OCI-M2 (cell line): ENCODE data around the gene KCNQ1.

ENCODE experiments used
- DNase-seq: peaks from one replicate; lab custom pipeline; 2025; ENCODE audit not compliant: unreplicated experiment; lab: John Stamatoyannopoulos, UW

The KCNQ1 gene

DNA sequence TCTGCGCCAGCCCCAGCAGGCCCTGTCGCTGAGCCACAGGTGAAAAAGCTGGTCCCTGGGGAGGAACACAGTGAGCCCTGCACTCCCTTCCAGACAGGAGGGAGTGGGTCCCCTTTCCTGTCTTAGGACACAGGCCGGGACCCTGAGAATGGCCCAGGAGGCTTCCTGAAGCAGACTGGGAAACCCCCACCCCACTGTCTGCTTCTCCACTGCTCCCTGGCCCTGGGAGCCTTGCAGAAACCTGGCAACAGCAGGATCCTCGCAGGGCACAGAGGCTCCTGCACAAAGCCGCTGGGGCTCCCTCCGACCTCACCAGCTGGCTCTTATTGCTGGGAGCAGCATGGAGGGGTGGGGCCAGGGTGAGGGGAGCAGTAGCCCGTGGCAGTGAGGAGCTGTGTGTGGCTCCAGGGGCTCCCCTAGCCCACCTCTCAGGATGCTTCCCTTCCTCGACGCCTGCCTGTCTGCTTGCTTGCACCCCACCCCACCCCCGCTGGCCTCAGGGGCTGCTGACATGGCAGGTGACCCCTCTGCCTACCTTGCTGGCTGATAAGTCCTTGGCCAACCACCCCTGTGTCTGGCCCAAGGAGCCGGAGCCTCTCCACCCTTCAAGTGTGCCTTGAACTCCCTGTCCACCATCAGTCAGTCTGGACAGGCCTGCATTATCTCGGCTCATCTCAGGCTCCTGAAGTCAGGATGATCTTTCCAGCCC is 327.1 kb downstream of the KCNQ1 start:
- no peak for DNase-seq

DNA sequence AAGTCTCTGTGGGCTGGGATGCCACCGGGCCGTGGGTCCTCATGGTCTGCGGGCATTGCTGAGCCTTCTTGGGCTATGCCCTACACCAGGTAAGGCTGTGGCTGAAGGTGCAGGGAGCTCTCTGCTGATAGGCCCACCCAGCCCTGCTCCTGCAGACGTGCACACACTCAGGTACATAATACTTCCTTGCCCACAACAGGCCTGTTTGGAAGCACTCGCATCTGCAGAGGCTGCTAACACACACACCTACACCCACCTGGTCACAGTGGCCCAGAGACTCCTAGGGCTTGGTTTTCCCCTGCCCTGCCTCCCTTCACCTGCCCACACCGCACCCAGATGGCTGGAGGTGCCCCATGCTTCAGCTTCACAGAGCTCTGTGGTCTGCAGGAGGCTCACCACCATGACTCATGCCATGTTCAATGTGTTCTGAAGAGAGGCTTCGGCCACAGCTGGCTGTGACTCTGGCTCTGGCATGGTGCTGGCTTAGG is 327.8 kb downstream of the KCNQ1 start:
- no peak for DNase-seq

DNA sequence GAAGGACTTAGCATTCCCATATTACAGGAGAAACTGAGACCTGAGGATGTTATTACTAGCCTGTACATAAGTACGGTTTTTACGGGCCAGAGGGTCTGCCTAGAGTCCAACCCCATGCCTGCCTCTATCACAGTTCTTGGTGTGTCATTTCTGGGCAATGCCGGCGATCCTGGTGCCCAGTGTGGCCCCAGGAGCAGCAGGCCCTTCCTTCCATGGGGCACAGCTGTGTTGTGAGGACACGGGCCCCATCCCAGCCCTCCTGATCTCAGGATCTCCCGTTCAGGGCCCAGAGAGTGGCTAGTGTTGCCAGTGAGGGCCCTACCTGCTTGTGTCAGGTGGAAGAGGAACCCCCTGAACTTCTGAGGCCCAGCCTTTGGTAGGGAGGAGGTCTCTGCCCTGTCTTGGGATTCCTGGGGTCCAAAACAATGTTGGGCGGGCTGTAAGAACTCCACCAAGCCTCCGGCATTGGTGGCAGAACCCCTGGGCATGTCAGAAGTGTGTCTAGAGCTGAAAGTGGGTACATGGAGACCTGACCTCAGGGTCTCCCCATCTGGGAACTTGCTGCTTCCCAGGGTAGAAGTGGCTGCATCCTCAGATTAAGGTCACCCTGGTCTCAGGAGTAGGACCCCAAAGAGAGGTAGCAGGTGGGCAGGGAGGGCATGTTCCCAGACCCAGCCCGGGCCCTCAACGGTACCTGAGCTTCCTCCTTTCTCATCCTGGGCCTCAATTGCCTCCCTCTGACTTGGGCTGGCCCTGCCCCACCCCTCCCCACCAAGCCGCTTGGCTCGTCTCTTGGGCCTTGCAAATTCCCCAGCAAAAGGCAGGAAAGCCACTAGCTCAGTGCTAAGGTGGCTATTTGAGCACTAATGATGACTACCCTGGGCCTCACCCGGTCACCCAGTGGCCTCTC is 329.6 kb downstream of the KCNQ1 start:
- DNase-seq: no peak

DNA sequence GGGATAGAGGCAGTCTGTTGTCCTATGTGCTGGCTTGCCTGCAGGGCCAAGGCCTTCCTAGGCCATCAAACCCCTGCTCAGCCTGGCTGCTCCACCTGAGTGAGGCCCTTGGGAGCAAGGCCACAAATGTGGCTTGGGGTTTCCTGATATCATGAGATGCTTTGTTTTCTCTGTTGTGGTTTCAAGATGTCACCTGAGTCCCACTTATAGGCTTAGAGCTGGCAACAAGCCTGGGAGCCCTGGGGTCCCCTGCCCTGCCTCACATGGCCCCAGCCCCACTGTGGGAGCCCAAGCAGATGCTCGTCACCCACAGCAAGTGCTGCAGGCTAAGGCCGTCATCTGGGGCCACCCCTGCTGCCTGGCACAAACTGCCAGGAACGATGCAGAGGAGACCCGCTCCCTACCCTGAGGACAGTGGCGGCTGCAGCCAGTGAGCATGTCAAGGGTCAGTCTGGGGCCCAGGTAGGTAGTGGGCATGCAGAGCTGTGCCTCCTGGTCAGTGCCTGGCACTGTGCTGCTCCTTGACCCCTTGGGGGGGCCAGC is 330.3 kb downstream of the KCNQ1 start:
- DNase-seq: no peak

DNA sequence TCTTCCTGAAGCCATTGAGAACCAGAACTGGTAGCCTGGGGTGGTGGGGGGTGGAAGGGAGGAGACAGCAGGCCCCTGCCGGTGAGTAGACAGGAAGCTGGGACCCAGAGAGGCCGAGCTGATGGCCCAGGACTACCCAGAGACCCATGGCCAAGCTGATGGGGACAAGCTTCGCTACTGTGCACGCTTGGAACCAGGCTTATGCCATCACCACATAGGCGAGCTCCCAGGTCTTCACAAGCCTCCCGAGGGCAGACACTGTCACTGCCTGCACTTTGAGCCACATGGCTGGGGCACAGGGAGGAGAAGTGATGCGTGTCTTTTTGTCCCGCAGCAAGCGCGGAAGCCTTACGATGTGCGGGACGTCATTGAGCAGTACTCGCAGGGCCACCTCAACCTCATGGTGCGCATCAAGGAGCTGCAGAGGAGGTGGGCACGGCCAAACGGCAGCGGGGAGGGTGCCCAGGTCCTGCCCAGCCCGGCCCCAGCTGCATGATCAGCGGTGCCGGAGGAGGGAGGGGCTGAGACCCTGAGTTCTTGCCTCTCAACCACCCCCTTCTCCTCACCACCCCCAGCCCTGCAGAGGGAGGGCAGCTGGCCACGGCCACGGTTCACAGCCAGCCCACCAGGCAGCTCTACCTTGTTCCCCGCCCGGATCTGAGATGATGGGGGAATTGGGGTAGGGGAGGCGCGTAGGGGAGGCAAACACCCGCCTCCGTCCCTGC is 331.0 kb downstream of the KCNQ1 start:
- DNase-seq: no peak

DNA sequence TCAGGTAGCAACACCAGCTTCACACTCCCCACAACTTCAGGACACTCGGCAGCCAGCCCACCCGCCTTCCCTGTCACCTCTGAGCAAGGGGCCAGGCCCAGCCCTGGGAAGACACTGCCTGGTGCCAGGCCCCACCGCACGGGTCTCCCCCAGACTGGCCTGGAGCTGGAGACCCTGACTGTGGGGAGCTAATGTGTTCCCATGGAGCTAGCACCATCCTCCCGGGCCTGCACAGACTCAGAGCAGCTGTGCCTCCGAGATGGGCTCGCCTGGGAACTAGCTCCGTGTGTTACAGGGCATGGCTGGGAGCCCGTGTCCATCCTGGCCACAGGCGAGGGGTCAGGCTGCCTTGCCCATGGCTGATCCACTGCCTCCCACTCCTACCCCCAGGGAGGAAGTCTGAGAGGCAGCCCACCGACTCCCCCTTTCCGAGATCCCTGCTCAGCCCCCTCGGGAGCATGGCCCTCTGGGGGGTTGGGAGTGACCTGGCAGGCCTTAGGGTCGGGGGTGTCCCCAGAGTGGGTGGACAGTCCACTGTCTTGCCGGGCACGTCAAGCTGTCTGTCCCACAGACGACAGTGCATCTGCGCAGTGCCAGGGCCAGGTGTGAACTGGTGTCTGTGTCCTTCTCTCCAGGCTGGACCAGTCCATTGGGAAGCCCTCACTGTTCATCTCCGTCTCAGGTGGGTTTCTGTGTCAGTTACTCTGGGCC is 331.7 kb downstream of the KCNQ1 start:
- DNase-seq: no peak

DNA sequence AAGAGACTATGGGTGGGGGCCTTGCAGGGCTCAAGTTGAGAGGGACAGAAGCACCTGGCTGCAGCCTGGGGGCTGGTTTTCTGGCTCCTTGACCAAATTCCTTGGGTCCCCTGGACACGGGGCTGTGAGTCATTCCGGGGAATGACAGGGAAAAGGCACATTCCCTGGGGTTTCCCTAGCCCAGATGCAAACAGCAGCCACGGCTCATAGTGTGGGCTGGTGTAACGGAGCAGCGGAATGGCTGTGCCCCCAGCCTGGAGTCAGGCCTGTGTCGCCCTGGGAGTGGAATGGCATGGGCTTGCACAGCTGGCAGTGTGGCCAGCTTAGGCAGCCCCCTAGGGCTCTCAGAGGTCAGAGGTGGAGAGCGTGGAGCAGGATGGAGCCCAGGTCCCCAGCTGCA is 332.6 kb downstream of the KCNQ1 start:
- no peak for DNase-seq

DNA sequence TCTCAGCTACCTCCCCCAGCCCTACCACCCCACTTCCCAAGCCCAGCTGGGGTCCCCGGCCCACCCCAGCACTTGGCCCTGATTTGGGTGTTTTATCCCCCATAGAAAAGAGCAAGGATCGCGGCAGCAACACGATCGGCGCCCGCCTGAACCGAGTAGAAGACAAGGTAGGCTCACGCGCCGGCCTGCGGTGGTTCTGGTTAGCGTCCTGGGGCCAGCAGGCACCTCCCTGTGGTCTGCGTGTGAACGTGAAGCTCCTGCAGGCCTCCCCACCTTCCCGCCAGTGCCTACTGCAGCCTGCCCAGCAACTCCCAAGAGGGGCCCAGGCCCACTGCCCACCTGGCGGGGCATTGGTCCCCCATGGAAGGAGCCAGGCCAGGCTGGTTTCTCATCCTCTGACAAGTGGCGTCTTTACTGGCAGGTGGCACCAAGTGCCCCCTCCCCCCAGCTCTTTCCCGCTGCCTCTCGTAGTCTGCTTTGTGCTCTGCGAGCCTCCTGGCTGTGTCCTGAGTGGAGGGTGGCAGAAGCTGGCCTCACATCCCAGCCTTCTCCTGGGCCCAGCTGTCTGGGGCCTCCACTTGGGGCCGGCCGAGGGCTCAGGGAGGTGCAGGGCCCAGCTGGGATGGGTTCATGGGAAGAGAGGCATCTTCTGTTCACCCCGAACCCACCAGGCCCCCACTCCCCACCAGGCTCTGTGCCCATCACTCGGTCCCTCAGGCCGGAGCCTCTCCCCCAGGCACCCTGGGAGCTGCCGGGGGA is 333.2 kb downstream of the KCNQ1 start:
- no peak for DNase-seq

DNA sequence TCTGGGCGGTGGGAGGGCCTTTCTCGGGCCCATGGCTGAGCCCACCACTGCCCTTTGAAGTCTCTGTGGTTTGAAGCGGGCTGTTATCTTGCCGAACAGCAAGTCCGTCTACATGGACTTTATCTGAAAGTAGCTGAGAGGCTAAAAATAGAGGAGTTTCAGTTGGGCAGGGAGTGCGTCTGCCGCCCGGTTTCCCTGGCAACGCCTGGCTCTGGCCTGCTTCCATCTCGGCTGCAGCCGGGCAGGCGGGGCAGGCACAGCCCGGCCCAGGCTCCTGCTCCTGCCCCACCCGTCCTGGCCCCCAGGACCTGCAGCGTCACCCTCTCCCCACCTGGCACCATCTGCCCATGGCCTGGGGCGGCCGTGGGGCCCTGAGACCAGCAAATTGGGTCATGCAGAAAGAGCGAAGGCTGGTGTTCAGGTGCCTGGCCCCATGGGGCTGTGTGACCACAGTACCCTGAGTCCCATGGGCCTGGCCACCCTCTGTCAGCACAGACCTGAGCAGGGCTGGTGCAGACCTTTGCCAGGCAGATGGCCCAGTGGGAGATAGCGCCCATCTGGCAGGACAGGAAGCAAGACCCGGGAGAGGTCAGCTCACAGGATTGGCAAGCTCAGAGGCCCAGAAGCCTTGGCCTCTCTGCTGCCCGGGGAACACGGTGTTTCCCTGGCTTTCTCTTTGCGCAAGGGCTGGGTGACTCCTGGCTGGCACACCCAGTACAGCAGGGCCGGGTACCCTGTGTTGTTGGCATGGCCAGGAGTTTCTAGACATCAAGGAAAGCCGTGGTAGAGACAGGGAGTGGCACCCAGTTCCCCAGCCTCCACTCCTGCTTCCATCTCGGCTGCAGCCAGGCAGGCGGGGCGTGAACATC is 334.1 kb downstream of the KCNQ1 start:
- peak; percentile 67 for DNase-seq

DNA sequence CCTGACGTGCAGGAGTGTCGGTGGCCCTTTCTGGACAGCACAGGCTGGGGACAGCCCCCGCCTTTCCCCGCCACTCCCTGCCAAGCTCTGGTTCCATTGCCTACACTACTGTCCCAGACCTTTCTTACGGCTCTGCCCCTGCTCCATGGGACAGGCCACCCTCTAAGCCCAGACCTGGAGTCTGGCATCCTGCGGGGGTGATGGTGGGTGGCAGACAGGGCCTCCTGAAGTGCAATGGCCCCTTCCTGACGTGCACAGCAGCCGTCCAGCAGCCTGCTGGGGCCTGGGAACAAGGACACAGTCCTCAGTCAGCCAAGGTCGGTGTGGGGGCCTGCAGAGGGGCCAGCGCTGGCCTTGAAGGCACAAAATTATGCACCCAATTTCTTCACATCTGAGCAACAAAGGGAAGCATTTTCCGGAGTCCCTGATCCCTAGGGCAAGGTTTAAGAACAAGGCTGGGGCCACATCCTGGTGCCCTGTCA is 334.7 kb downstream of the KCNQ1 start:
- DNase-seq: no peak

DNA sequence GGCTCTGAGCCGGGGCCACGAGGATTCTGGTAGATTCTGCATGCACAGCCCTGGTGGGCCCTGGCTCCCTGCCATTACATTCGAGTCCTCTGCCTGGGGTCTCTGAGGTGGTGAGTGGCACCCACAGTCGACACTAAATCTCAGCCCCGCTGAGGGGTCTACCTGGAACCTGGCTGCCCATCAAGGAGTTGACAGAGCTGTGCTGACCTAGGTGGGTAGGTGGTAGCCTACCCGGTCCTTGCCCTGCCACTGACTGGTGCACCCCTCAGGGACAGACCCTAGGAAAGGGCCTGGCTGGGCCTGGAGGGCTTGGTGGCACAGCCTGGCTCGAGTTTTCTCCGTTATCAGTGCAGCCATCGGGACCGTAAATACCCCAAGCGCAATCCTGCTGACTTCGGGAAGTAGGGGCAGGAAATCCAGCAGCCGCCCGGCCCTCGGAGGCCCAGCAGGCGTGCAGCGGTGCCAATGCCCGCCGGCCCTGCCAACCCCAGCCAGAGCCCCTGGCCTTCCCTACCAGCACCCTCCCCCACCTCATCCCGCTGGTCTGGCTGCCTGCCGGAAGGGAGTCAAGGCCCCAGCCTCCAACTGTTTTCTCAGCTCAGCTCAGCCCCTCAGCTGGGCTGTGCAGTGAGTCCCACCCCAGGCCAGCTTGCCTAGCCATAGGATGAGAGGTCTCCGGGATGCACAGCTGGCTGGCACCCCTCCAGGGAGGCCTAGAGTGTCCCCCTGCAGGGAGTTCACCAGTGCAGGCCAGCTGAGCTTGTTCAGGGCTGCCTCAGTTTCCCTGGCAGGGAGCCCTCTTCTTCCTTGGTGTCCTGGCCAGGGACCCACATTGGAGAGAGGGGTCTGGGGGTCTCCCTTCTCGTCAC is 335.4 kb downstream of the KCNQ1 start:
- DNase-seq: no peak

DNA sequence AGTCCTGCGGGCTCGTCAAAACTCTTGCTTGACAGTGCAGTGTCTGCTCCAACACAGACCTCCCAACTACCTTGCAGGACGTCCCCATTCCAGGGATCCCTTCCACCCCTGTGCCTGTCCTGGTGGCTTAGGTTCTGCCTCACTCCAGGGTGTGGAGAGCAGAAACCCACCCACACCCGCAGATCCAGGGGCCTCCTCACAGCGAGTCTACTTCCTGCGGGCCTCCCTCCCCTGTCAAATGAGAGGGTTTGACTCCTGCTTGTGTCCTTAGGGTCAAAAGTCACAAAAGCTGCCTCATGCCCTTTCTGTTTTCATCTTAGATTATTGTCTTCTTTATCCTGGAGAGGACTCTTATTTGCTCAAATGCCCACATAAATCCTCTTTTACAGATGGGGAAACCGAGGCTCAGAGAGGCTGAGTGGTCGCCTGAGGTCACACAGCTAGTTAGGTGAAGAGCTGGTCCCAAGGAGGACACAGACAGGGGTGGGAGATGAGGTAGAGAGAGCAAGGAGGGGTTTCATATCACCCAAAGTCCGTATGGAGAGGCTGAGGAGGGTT is 336.1 kb downstream of the KCNQ1 start:
- DNase-seq: no peak

DNA sequence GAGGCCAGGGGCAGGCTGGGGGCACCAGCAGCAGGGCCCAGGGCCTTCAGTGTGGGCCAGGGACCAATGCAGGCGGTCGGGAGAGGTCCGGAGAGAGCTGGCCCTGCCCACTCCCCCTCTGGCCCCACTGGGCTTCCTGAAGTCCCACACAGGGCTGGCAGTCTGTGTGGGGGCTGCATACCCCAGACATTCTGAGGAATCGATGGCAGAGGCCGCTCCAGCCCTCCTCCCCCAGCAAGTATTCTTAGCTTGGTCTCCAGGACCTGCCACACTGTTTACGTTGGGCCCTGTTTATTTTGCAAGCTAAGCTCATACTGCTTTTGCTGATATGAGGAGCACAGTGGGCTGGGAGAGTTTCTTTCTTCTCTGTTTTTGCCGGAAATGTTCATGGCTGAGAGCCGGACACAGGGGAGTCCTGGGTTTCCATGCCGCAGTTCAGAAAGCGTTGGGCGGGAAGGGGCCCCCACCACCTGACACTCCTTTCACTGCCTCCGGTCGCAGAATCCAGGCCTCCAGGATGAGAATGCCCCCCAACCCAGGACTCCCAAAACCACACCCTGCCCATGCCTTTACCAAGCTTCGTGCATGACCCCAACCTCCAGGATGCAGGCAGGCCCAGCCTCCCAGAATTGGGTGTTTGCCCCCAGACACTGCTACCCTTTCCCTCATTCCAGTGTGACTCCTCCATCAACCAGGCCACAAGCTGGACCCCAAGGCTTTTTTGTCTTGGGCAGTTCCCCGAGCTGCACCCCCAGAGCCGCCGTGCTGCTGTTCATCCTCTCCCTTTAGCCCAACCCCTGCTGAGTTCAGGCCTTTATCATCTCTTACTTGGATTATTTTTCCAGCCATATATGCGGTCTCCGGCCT is 336.8 kb downstream of the KCNQ1 start:
- DNase-seq: no peak

DNA sequence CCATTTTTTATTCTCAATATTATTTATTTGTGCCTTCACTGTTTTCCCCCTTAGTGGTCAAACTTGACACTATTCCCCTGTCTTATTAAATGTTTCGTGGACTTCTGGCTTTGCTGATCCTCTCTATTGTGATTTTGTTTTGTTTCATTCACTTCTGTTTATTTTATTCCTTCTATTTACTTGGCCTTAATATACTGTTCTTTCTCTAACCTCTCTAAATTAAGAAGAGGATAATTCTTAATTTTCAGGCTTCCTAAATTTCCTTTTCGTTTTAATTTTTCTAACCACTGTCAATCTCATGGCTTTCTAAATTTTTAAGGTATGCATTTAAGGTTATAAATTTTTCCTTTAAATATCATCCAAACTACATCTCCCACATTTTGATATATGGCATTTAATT is 338.0 kb downstream of the KCNQ1 start:
- no peak for DNase-seq

DNA sequence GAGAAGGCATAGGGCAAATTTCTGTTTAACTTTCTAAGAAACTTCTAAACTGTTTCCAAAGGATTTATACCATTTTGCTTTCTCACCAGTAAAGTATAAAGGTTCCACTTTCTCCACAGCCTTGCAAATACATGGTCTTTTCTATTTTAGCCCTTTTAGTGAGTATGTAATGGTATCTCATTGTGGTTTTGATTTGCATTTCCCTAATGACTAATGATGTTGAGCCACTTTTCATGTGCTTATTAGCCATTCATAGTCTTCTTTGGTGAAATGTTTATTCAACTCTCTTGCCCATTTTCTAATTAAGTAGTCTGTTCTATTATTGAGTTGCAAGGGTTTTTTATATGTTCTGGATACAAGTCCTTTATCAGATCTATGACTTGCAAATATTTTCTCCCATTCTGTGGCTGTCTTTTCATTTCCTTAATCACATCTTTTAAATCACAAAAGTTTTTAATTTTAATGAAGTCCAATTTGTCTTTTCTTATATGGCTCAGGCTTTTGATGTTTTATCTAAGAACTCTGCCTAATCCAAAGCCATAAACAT is 338.8 kb downstream of the KCNQ1 start:
- DNase-seq: no peak

DNA sequence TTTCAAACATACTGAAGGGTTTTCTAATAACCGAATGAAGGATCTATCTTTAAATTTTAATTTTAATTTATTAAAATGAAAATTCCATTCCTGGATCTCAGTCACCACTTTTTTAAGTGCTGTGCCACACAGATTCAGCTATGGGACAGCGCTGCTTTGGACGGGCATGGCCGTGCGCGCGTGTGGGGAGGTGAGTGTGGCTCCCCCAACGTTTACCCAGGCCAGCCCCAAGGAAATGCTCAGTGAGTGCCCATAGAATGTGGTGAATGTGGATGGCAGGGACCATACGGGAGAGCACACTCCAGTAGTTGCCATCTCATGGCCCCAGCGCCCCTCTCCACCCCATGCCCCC is 343.0 kb downstream of the KCNQ1 start:
- DNase-seq: no peak
